ES-I3 (cell line): Measurements from ENCODE around the gene VAV1.
"Not testable (repeated sequence)": the region's sequence is repeated elsewhere in the genome, so short reads cannot be mapped to it uniquely, and the experiment has no call there.

Experiments used
- H3K36me3 ChIP-seq: 2 replicates; pipeline ENCODE4 v1.6.1; 2013; ENCODE audit warnings: mild to moderate bottlenecking, low read length, control low read depth, moderate library complexity; ENCODE audit not compliant: insufficient read depth
- H3K4me1 ChIP-seq: 2 replicates; pipeline ENCODE4 v1.6.1; 2013; ENCODE audit warnings: mild to moderate bottlenecking, control low read depth, low read length; ENCODE audit not compliant: insufficient read depth
- H3K9ac ChIP-seq: 2 replicates; pipeline ENCODE4 v1.6.1; 2013; ENCODE audit warnings: low read depth, mild to moderate bottlenecking, low read length, moderate library complexity
- H3K9me3 ChIP-seq: 2 replicates; pipeline ENCODE4 v1.6.1; 2013; ENCODE audit warnings: mild to moderate bottlenecking, low read length, moderate library complexity; ENCODE audit not compliant: control insufficient read depth, insufficient read depth

The VAV1 gene

GRCh38 chr19:6819323-6819722 is 46.8 kb downstream of the VAV1 start:
- H3K36me3 ChIP-seq, result no peaks in the 10 kb centered on the region
- H3K4me1 ChIP-seq, result no peaks in the 10 kb centered on the region
- H3K9ac ChIP-seq, result no peak overlapping the region
- H3K9me3 ChIP-seq, result no peaks in the 10 kb centered on the region

DNA sequence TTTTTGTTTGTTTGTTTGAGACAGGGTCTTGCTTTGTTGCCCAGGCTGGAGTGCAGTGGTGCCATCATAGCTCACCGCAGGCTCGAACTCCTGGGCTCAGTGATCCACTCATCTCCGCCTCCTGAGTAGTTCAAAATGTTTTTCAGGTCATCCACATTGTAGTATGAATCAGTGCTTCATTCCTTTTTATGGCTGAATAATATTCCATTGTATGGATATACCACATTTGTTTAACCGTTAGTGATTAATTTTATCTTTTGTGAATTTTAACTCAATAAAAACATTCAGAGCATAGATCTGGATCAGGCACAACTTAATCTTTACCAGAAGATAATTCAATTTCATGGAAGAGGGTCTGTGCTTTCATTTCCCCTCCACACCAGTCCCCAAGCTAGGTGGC is 47.7 kb downstream of the VAV1 start:
- Histone ChIP-seq H3K9ac (no peak overlapping the region), H3K9me3 (no peaks in the 10 kb centered on the region), H3K4me1 (no peaks in the 10 kb centered on the region), H3K36me3 (no peaks in the 10 kb centered on the region)

DNA sequence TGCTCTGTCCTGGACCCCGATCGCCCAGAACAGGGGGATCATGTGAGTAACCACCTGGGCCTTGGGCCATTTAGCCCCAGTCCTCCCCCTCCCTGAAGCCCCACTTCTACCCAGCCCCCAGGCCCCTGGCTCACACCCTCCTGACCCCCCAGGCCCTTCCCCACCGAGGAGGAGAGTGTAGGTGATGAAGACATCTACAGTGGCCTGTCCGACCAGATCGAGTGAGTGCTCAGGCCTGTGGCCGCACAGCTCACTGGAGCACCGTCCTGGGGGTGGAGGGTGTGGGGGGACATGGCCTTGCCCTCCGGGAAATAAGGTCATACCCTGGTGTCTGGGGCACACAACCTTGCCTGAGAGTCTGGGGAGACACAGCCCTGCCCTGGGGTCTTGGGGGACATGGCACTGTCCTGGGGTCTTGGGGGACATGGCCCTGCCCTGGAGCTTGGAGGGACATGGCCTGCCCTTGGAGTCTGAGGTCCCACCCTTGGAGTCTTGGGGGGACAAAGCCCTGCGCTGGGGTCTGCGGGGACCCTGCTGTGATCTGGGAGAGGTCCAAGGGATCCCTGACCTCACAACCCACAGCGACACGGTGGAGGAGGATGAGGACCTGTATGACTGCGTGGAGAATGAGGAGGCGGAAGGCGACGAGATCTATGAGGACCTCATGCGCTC is 49.3 kb downstream of the VAV1 start:
- Histone ChIP-seq H3K9me3 (no peaks in the 10 kb centered on the region), H3K4me1 (no peaks in the 10 kb centered on the region), H3K9ac (no peak overlapping the region), H3K36me3 (no peaks in the 10 kb centered on the region)

- no peaks in the 10 kb centered on the region for H3K9me3 ChIP-seq
- H3K36me3 ChIP-seq, result no peaks in the 10 kb centered on the region
- no peaks in the 10 kb centered on the region for H3K4me1 ChIP-seq
- H3K9ac ChIP-seq, result no peak overlapping the region
Measured at GRCh38 chr19:6822311-6822670, 49.8 kb downstream of the VAV1 start.

GRCh38 chr19:6825076-6825774 is 52.7 kb downstream of the VAV1 start:
- Histone ChIP-seq H3K4me1 (peaks cover 3% of the 10 kb centered on the region; the same call in 1 of the 2 replicates), H3K9ac (no peak overlapping the region), H3K36me3 (no peaks in the 10 kb centered on the region), H3K9me3 (no peaks in the 10 kb centered on the region)

DNA sequence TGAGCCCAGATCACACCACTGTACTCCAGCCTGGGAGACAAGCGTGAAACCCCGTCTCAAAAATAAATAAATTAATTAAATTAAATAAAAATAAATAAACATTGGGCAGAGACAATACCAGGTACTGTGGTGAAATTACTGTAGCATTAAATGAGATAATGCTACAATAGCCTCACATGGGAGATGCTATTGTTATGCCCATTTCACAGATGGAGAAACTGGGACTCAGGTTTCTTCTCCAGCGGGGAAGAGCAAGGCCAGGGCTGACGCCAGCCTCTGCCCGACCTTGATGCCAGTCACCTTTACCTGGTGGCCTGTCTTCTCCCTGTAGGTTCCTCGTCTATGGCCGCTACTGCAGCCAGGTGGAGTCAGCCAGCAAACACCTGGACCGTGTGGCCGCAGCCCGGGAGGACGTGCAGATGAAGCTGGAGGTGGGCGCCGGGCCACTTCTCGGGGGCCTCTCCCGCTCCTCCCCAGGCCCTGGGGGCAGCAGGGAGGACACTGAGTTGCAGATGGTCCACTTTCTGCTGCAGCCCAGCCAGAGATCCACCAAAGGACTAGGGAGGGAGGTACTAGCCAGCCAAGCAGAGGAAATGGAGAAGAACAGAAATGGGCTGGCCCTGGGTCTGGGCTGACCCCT is 53.9 kb downstream of the VAV1 start:
- H3K4me1 ChIP-seq, result peaks cover 3% of the 10 kb centered on the region; the same call in 1 of the 2 replicates
- no peaks in the 10 kb centered on the region for H3K9me3 ChIP-seq
- no peak overlapping the region for H3K9ac ChIP-seq
- H3K36me3 ChIP-seq, result no peaks in the 10 kb centered on the region

DNA sequence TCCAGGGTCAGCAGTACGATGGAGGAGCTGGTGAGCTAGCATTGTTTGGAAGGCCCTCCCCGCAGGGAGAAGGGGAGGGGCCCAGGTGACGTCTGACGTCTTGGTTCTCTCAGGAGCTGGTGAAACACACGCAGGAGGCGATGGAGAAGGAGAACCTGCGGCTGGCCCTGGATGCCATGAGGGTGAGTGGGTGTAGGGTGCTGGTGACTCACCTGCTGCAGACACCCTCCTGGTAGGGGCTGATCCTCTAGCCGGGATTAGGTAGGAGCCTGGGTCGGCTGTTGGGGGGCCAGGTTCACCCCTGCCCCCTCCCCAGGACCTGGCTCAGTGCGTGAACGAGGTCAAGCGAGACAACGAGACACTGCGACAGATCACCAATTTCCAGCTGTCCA is 55.8 kb downstream of the VAV1 start:
- Histone ChIP-seq H3K9me3 (no peaks in the 10 kb centered on the region), H3K9ac (peak overlapping the region; percentile 64; the same call in 1 of the 2 replicates), H3K4me1 (peaks cover 3% of the 10 kb centered on the region; the same call in 1 of the 2 replicates), H3K36me3 (0 out of 2 replicates have a peak, but pooled peaks cover under 1% of the 10 kb centered on the region)

- Histone ChIP-seq H3K4me1 (peaks cover 3% of the 10 kb centered on the region; the same call in 1 of the 2 replicates), H3K36me3 (0 out of 2 replicates have a peak, but pooled peaks cover 5% of the 10 kb centered on the region), H3K9me3 (no peaks in the 10 kb centered on the region), H3K9ac (peak overlapping the region; percentile 64; the same call in 1 of the 2 replicates)
Measured at GRCh38 chr19:6828698-6829633, 56.5 kb downstream of the VAV1 start.

DNA sequence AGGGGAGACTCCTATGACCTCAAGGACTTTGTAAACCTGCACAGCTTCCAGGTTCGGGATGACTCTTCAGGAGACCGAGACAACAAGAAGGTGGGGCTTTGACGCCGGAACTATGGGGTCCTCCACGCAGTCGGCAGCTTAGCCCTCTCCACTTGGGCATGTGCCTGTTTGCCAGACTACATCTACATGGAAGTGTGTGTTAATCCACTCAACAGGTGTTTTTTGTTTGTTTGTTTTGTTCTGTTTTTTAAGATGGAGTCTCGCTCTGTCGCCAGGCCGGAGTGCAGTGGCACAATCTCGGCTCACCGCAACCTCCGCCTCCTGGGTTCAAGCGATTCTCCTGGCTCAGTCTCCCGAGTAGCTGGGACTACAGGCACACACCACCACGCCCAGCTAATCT is 57.3 kb downstream of the VAV1 start:
- H3K9me3 ChIP-seq, H3K4me1 ChIP-seq, H3K36me3 ChIP-seq, H3K9ac ChIP-seq: not testable (repeated sequence)

DNA sequence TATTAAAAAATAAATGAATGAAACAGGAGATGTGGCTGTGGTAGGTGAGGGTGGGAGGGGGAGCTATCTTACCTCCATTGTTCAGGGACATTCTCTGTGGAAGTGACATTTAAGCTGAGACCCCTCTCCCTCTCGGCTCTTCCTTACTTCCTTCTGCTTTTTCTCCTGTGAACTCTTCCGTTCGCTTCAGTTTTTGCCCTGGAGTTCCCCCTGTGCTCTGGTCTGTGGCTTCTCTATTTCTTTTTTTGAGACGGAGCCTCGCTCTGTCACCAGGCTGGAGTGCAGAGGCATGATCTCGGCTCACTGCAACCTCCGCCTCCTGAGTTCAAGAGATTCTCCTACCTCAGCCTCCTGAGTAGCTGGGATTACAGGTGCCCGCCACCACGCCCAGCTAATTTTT is 58.6 kb downstream of the VAV1 start:
- not testable (repeated sequence) for H3K4me1 ChIP-seq, H3K9ac ChIP-seq, H3K36me3 ChIP-seq, H3K9me3 ChIP-seq

DNA sequence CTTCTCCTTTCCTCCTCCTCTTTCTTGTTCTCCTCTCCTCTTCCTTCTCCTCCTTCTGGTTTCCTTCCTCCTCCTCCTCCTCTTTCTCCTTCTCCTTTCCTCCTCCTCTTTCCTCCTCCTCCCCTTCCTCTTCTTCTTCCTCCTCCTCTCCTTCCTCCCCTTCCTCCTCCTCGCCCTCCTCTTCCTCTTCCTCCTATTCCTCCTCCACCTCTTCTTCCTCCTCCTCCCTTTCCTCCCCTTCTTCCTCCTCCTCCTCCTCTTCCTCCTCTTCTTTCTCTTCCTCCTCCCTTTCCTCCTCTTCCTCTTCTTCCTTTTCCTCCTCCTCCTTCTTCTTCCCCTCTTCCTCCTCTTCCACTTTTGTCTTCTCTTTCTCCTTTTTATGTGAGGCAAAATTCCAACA is 59.9 kb downstream of the VAV1 start:
- peaks cover 3% of the 10 kb centered on the region; the same call in 1 of the 2 replicates for H3K4me1 ChIP-seq
- no peaks in the 10 kb centered on the region for H3K9me3 ChIP-seq
- H3K36me3 ChIP-seq, result 0 out of 2 replicates have a peak, but pooled peaks cover 5% of the 10 kb centered on the region
- H3K9ac ChIP-seq, result no peak overlapping the region

GRCh38 chr19:6833166-6833790 is 60.8 kb downstream of the VAV1 start:
- Histone ChIP-seq H3K9ac (no peak overlapping the region), H3K9me3 (no peaks in the 10 kb centered on the region), H3K36me3 (0 out of 2 replicates have a peak, but pooled peaks cover 5% of the 10 kb centered on the region), H3K4me1 (no peaks in the 10 kb centered on the region)

GRCh38 chr19:6834433-6834832 is 61.9 kb downstream of the VAV1 start:
- H3K4me1 ChIP-seq, result no peaks in the 10 kb centered on the region
- H3K36me3 ChIP-seq, result 0 out of 2 replicates have a peak, but pooled peaks cover 5% of the 10 kb centered on the region
- H3K9me3 ChIP-seq, result no peaks in the 10 kb centered on the region
- H3K9ac ChIP-seq, result no peak overlapping the region
